SW 1271 (cell line): ENCODE results near the gene DNAJB12.

Experiments
- DNase-seq, 2 experiments: peaks; one replicate each; lab custom pipeline; 2025; lab: John Stamatoyannopoulos, UW

Gene DNAJB12

DNA sequence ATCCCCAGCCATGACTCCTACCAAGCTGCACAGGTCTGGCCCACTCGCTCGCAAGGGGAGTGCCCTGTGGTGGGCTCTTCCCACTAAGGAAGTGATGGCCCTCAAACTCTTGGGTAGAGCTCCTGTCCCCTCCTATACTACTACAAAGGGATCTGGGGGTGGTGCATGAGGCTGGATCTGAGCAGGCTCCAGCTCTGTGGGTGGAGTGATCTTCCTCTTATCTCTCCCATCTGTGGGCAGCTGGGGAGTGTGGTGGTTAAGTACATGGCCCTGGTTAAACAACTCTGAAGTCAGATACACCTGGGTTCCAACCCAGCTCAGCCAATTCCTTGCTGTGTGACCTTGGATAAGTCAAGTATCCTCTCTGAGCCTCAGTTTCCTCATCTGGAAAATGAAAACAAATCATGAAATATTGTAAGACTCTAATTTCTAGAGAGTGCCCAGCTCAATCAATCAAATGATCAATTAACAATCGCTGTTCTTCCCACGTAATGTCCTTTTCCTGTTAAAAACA is 63.6 kb downstream of the DNAJB12 start:
- no peak for DNase-seq

GRCh38 chr10:72285972-72286521 is 68.7 kb downstream of the DNAJB12 start:
- no peak for DNase-seq

DNA sequence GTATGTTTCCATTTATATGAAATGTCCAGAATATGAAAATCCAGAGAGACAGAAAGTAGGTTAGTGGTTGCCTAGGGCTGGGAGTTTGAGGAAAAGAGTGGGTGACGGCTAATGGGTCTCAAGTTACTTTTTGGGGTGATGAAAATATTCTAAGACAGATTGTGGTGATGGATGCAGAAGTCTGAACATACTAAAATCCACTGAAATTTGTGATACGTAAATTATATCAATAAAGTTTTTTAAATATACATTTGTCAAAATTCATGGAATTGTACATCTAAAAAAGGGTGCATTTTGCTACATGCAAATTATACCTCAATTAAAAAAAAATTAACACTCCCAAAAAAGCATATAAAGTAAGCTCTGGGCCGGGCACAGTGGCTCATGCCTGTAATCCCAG is 71.6 kb downstream of the DNAJB12 start:
- no peak for DNase-seq
